HepG2 (cell line): ENCODE results near the gene RIN3. TPM values are rescaled to one million over a fixed set of nuclear protein-coding genes. Genes with fewer than 3 reads are reported as not detected.

ENCODE experiments used
- ATAC-seq: fragments of 200-7000 bp; cut with Tn5 transposase; 3 replicates; pipeline ENCODE4 v1.9.1; 2020; ENCODE audit warnings: mild to moderate bottlenecking, moderate library complexity
- BruUV-seq: library from RNA; stranded (reverse); fragments of 400-500 nt; replicated peaks from 2 replicates; lab custom pipeline; 2021; lab: Mats Ljungman, UMichigan
- CTCF ChIA-PET: fragments of 300-600 bp; formaldehyde crosslinking; extraction: SDS; loops from one replicate; lab custom pipeline; 2021; ENCODE audit warnings: low total read pairs, inconsistent platforms, low intra/inter-chr PET ratio; lab: Yijun Ruan, JAX
- POLR2A ChIA-PET: fragments of 350-600 bp; sonication (Branson Sonifier 250); formaldehyde crosslinking; loops from one replicate; lab custom pipeline; 2020; ENCODE audit warnings: antibody characterized with exemption, inconsistent platforms; lab: Yijun Ruan, JAX
- DNase-seq: peaks from one replicate; pipeline ENCODE4 v3.0.0-alpha.2; 2015; ENCODE audit warnings: low spot score
- FAIRE-seq: peaks from 3 replicates; lab custom pipeline; 2011; peaks lifted over from hg19 to GRCh38; lab: Jason Lieb, UNC
- H2AFZ ChIP-seq: one replicate; pipeline ENCODE4 v1.6.1; 2011; ENCODE audit warnings: low read length, inconsistent platforms
- H3K27ac ChIP-seq: fragments of 300-600 bp; 3 replicates; pipeline ENCODE4 v1.8.0; 2011; ENCODE audit warnings: mixed run types, mild to moderate bottlenecking, mixed read lengths, low read length, inconsistent platforms; ENCODE audit not compliant: insufficient read depth; ENCODE audit errors: extremely low read length
- H3K27me3 ChIP-seq, 2 experiments: fragments of 200-600 bp in 1 of 2; 2 replicates in 1 of 2; 3 replicates in 1 of 2; pipeline versions ENCODE4 v1.6.0 to v1.8.0; 2011; ENCODE audit warnings: low read length in 2 of 2, mild to moderate bottlenecking in 2 of 2, moderate library complexity in 2 of 2, inconsistent platforms in 1 of 2; ENCODE audit not compliant: insufficient read depth in 2 of 2, control insufficient read depth in 1 of 2
- H3K36me3 ChIP-seq, 2 experiments: fragments of 200-600 bp in 1 of 2; replicated peaks in 1 of 2; 2 replicates in 1 of 2; 3 replicates in 1 of 2; pipeline versions ENCODE4 v1.5.1 to v1.8.0; 2011; ENCODE audit warnings: low read length in 2 of 2, inconsistent platforms in 1 of 2; ENCODE audit not compliant: insufficient read depth in 2 of 2, control insufficient read depth in 1 of 2
- H3K4me1 ChIP-seq: 2 replicates; pipeline ENCODE4 v1.5.1; 2012; ENCODE audit warnings: low read length, inconsistent platforms; ENCODE audit not compliant: insufficient read depth
- H3K4me2 ChIP-seq: 2 replicates; pipeline ENCODE4 v1.6.0; 2011; ENCODE audit warnings: low read depth, low read length, inconsistent platforms
- H3K4me3 ChIP-seq, 3 experiments: fragments of 200-600 bp in 1 of 3; sonication (generic), shearing (Covaris generic) in 1 of 3; replicated peaks in 1 of 3; 2 replicates each; pipeline ENCODE4 v1.5.1; 2011 to 2016; ENCODE audit warnings: low read length in 3 of 3, inconsistent platforms in 2 of 3, low read depth in 2 of 3, mild to moderate bottlenecking in 2 of 3, control low read depth in 1 of 3, mixed read lengths in 1 of 3; ENCODE audit not compliant: insufficient read depth in 1 of 3
- H3K79me2 ChIP-seq: one replicate; pipeline ENCODE4 v1.6.1; 2011; ENCODE audit warnings: low read length, inconsistent platforms; ENCODE audit not compliant: insufficient read depth
- H3K9ac ChIP-seq: 2 replicates; pipeline ENCODE4 v1.6.0; 2011; ENCODE audit warnings: mild to moderate bottlenecking, low read depth, low read length, inconsistent platforms; ENCODE audit not compliant: insufficient read depth
- H3K9me3 ChIP-seq: 2 replicates; pipeline ENCODE4 v1.5.1; 2012; ENCODE audit warnings: mild to moderate bottlenecking, low read length
- H4K20me1 ChIP-seq: 2 replicates; pipeline ENCODE4 v1.6.0; 2011; ENCODE audit warnings: inconsistent platforms, mild to moderate bottlenecking, low read length, moderate library complexity; ENCODE audit not compliant: insufficient read depth
- ADNP ChIP-seq: sonication (generic); formaldehyde crosslinking; IDR thresholded peaks from 2 replicates; pipeline ENCODE4 v1.4.0; 2020; ENCODE audit warnings: missing genetic modification reagents
- CAMTA2 ChIP-seq: sonication (generic); formaldehyde crosslinking; IDR thresholded peaks from 2 replicates; pipeline ENCODE4 v1.4.0; 2020; ENCODE audit warnings: mild to moderate bottlenecking, missing genetic modification reagents, borderline replicate concordance
- CCDC6 ChIP-seq: sonication (generic); formaldehyde crosslinking; IDR thresholded peaks from 2 replicates; pipeline ENCODE4 v1.8.1; 2022; ENCODE audit warnings: mild to moderate bottlenecking, missing genetic modification reagents, moderate library complexity
- FOXA3 ChIP-seq: IDR thresholded peaks from 2 replicates; pipeline ENCODE4 v1.6.1; 2016; ENCODE audit warnings: missing genetic modification reagents, missing compliant biosample characterization
- GATAD2A ChIP-seq: IDR thresholded peaks from 2 replicates; pipeline ENCODE4 v1.6.1; 2016
- HOXD1 ChIP-seq: sonication (generic); formaldehyde crosslinking; IDR thresholded peaks from 2 replicates; pipeline ENCODE4 v1.5.0; 2020; ENCODE audit warnings: missing genetic modification reagents
- KLF15 ChIP-seq: sonication (generic); formaldehyde crosslinking; IDR thresholded peaks from 2 replicates; pipeline ENCODE4 v1.8.1; 2023; ENCODE audit warnings: borderline replicate concordance, mild to moderate bottlenecking, inconsistent platforms, missing genetic modification reagents, mixed read lengths
- NR2C2 ChIP-seq: sonication (generic); formaldehyde crosslinking; IDR thresholded peaks from 2 replicates; pipeline ENCODE4 v1.4.0; 2020; ENCODE audit warnings: missing genetic modification reagents, mild to moderate bottlenecking, moderate library complexity, borderline replicate concordance
- PHF8 ChIP-seq: sonication (generic); formaldehyde crosslinking; IDR thresholded peaks from 2 replicates; pipeline ENCODE4 v1.5.0; 2020; ENCODE audit warnings: missing genetic modification reagents
- TARDBP ChIP-seq: sonication (generic); formaldehyde crosslinking; IDR thresholded peaks from 2 replicates; pipeline ENCODE4 v1.8.0; 2022; ENCODE audit warnings: mild to moderate bottlenecking, missing genetic modification reagents
- TBL1XR1 ChIP-seq: fragments of 150-350 bp; IDR thresholded peaks from 2 replicates; pipeline ENCODE4 v1.6.1; 2014; ENCODE audit warnings: borderline replicate concordance, low read length; ENCODE audit not compliant: partially characterized antibody
- ZNF251 ChIP-seq: sonication (generic); formaldehyde crosslinking; IDR thresholded peaks from 2 replicates; pipeline ENCODE4 v1.9.0; 2021; ENCODE audit warnings: mild to moderate bottlenecking, missing genetic modification reagents
- ZNF383 ChIP-seq: sonication (generic); formaldehyde crosslinking; IDR thresholded peaks from 2 replicates; pipeline ENCODE4 v1.4.0; 2020; ENCODE audit warnings: missing genetic modification reagents, mild to moderate bottlenecking, borderline replicate concordance
- WGBS: methylation state at CpG from one replicate; pipeline ENCODE4 v1.1.6; 2017; ENCODE audit warnings: low lambda C conversion rate; 5-methylcytosine and 5-hydroxymethylcytosine counted together
- in situ Hi-C: cut with HindIII; loops from 2 replicates; pipeline ENCODE4 v1.10.0; 2017; ENCODE audit warnings: low pct_unique_long_range_greater_than_20kb; ENCODE audit not compliant: extremely low pct_ligation_motif_present
- intact Hi-C: fragments of 100-400 bp; cut with micrococcal nuclease; formaldehyde crosslinking; loops from one replicate; pipeline ENCODE4 v1.10.0; 2022; ENCODE audit not compliant: unreplicated experiment
- polyA plus RNA-seq, 8 experiments: library from polyadenylated mRNA; depleted of rRNA in 3 of 8; stranded (reverse) in 7 of 8; unstranded in 1 of 8; fragments of >200 nt; fragmentation: Illumina TruSeq in 4 of 8; extraction: Trizol in 4 of 8; gene quantifications; 2 replicates each; pipeline versions ENCODE4 v1.2.1 to v1.2.3, GENCODE V29; 2011 to 2016; ENCODE audit warnings: low read depth in 4 of 8, missing spikeins in 1 of 8, mixed read lengths in 1 of 8; ENCODE audit not compliant: insufficient read depth in 1 of 8
- total RNA-seq, 5 experiments: library from RNA; depleted of rRNA; stranded (reverse); fragments of >200 nt; fragmentation: Illumina TruSeq; extraction: Trizol; gene quantifications; 2 replicates each; pipeline ENCODE4 v1.2.3, GENCODE V29; 2016; ENCODE audit warnings: low read depth in 1 of 5
- TF ChIP-seq, protein P1 (sequence below): sonication (generic); formaldehyde crosslinking; conservative IDR thresholded peaks from 2 replicates; pipeline ENCODE4 v1.8.1; 2023; ENCODE audit warnings: missing genetic modification reagents
- TF ChIP-seq, protein P2 (sequence below): fragments of 450-650 bp; IDR thresholded peaks from 2 replicates; pipeline ENCODE4 v1.6.1; 2016

Gene RIN3
- total and polyA plus RNA-seq, 2 of the 13 experiments (the other 11 are each of a cell fraction or from before 2014, with no cell fraction given): 2.3 to 3.6 TPM

DNA sequence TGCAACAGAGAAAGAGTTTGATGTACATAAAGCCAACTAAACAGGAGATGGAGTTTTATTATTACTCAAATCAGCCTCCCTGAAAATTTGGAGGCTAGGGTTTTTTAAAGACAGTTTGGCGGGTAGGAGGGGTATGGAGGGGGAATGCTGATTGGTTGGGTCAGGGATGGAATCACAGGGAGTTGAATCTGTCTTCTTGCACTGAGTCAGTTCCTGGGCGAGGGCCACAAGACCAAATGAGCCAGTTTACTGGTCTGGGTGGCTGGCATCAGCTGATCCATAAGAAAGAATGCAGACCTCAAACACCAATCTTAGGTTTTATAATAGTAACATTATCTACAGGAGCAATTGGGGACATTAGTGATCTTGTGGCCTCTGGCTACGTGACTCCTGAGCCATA lies 64.9 kb downstream of the RIN3 start:
- Histone ChIP-seq H3K27me3 (no peaks in the 10 kb centered on the region), H3K4me3 (no peak overlapping the region), H4K20me1 (no peaks in the 10 kb centered on the region), H3K4me2 (no peak overlapping the region), H3K36me3 (peaks cover 7 to 23% of the 10 kb centered on the region in 2 experiments; a peak in 3 of 5 replicates), H3K27ac (no peak overlapping the region), H3K4me1 (no peaks in the 10 kb centered on the region), H3K79me2 (no peaks in the 10 kb centered on the region), H3K9ac (no peak overlapping the region)
- intact Hi-C loops: no loop called here
- ChIA-PET CTCF (no interaction called here), POLR2A (no interaction called here)
- no peak for ATAC-seq
- 94% methylated on average over 3 of the region's 3 CpGs for WGBS
- BruUV-seq: no TSS peak
- in situ Hi-C loops: no loop called here
- no peak for TF ChIP-seq KLF15
- TF ChIP-seq ZNF251: no peak
- TF ChIP-seq, protein P1, sequence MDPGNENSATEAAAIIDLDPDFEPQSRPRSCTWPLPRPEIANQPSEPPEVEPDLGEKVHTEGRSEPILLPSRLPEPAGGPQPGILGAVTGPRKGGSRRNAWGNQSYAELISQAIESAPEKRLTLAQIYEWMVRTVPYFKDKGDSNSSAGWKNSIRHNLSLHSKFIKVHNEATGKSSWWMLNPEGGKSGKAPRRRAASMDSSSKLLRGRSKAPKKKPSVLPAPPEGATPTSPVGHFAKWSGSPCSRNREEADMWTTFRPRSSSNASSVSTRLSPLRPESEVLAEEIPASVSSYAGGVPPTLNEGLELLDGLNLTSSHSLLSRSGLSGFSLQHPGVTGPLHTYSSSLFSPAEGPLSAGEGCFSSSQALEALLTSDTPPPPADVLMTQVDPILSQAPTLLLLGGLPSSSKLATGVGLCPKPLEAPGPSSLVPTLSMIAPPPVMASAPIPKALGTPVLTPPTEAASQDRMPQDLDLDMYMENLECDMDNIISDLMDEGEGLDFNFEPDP (CRISPR knock-in tag): no peak
- TF ChIP-seq HOXD1 (CRISPR knock-in tag): no peak
- TF ChIP-seq CAMTA2 (CRISPR knock-in tag): no peak
- no peak for TF ChIP-seq FOXA3
- TF ChIP-seq NR2C2: no peak
- TF ChIP-seq, all 625 proteins: peak for 0
- FAIRE-seq (no peak), DNase-seq (no peak)
- no peaks in the 10 kb centered on the region for H3K9me3 ChIP-seq
- no peak overlapping the region for H2AFZ ChIP-seq

DNA sequence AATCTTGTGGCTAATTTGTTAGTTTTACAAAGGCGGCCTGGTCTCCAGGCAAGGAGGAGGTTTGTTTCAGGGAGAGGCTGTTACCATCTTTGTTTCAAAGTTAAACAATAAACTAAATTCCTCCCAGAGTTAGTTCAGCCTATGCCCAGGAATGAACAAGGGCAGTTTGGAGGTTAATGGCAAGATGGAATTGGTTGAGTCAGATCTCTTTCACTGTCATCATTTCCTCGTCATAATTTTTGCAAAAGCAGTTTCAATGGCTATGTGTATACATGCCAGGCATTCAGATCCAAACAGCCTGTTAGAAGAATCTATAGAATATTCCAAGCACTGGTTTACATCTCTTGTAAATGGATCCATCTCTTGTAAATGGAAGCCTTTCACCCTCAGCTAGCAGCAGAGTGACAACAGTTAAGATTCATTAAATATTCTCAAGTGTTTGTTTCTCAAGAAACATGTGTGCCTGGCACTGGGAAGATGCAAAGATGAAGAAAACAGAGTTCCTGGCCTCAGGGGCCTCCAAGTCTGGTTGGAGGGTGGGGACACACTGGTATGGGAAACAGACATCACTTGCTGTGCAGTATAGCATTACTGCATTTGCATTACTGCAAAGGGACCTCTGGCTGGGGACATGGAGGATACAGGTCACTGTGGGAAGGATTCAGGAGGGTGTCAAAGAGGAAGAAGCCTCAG lies 65.8 kb downstream of the RIN3 start:
- ATAC-seq (no peak), FAIRE-seq (no peak), DNase-seq (no peak)
- H3K9ac ChIP-seq: no peak overlapping the region
- H3K36me3 ChIP-seq: peaks cover 7 to 23% of the 10 kb centered on the region in 2 experiments; a peak in 3 of 5 replicates
- no peak overlapping the region for H2AFZ ChIP-seq
- no peak overlapping the region for H3K4me2 ChIP-seq
- ChIA-PET POLR2A (no interaction called here), CTCF (no interaction called here)
- no peaks in the 10 kb centered on the region for H3K27me3 ChIP-seq
- H3K9me3 ChIP-seq: no peaks in the 10 kb centered on the region
- H4K20me1 ChIP-seq: no peaks in the 10 kb centered on the region
- intact Hi-C loops (no loop called here), in situ Hi-C loops (no loop called here)
- H3K27ac ChIP-seq: no peak overlapping the region
- H3K79me2 ChIP-seq: no peaks in the 10 kb centered on the region
- 93% methylated on average over 2 of the region's 2 CpGs for WGBS
- H3K4me3 ChIP-seq: no peak overlapping the region
- BruUV-seq: no TSS peak
- no peaks in the 10 kb centered on the region for H3K4me1 ChIP-seq
- no peak for TF ChIP-seq GATAD2A
- TF ChIP-seq TARDBP (CRISPR knock-in tag): no peak
- no peak for TF ChIP-seq PHF8 (CRISPR knock-in tag)
- TF ChIP-seq CCDC6: no peak
- no peak for TF ChIP-seq TBL1XR1
- no peak for TF ChIP-seq ZNF383 (CRISPR knock-in tag)
- TF ChIP-seq ADNP (CRISPR knock-in tag): no peak
- TF ChIP-seq, protein P2, sequence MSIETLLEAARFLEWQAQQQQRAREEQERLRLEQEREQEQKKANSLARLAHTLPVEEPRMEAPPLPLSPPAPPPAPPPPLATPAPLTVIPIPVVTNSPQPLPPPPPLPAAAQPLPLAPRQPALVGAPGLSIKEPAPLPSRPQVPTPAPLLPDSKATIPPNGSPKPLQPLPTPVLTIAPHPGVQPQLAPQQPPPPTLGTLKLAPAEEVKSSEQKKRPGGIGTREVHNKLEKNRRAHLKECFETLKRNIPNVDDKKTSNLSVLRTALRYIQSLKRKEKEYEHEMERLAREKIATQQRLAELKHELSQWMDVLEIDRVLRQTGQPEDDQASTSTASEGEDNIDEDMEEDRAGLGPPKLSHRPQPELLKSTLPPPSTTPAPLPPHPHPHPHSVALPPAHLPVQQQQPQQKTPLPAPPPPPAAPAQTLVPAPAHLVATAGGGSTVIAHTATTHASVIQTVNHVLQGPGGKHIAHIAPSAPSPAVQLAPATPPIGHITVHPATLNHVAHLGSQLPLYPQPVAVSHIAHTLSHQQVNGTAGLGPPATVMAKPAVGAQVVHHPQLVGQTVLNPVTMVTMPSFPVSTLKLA: no peak
